HG03066 (cell line): ENCODE results near the gene ZFR.
"Not testable (repeated sequence)": the region's sequence is repeated elsewhere in the genome, so short reads cannot be mapped to it uniquely, and the experiment has no call there.

Source experiments
- ATAC-seq: cut with Tn5 transposase; IDR thresholded peaks from one replicate; pipeline ENCODE4 v1.9.1; 2021; ENCODE audit warnings: low read depth; ENCODE audit not compliant: unreplicated experiment

ZFR gene

GRCh38 chr5:32326216-32326772 lies 118.2 kb downstream of the ZFR start:
- no peak for ATAC-seq

- ATAC-seq, result no peak
Observed at GRCh38 chr5:32325616-32326015, 118.9 kb downstream of the ZFR start.

- peak; percentile 68 for ATAC-seq
Observed at GRCh38 chr5:32325062-32325461, 119.5 kb downstream of the ZFR start.

- no peak for ATAC-seq
Observed at GRCh38 chr5:32323741-32324140, 120.8 kb downstream of the ZFR start.

- no peak for ATAC-seq
Observed at GRCh38 chr5:32322882-32323281, 121.7 kb downstream of the ZFR start.

- ATAC-seq, result not testable (repeated sequence)
Observed at GRCh38 chr5:32321787-32322186, 122.8 kb downstream of the ZFR start.

GRCh38 chr5:32320576-32320975 lies 124.0 kb downstream of the ZFR start:
- ATAC-seq, result no peak

- ATAC-seq, result no peak
Observed at GRCh38 chr5:32319926-32320543, 124.5 kb downstream of the ZFR start.

- no peak for ATAC-seq
Observed at GRCh38 chr5:32319392-32319791, 125.1 kb downstream of the ZFR start.

GRCh38 chr5:32317041-32317440 lies 127.5 kb downstream of the ZFR start:
- ATAC-seq, result no peak

- ATAC-seq, result no peak
Observed at GRCh38 chr5:32315221-32316014, 129.1 kb downstream of the ZFR start.

GRCh38 chr5:32314658-32315057 lies 129.9 kb downstream of the ZFR start:
- ATAC-seq, result no peak

GRCh38 chr5:32314152-32314488 lies 130.4 kb downstream of the ZFR start:
- ATAC-seq, result not testable (repeated sequence)

- ATAC-seq, result peak; percentile 90
Observed at GRCh38 chr5:32312595-32313332, 131.8 kb downstream of the ZFR start, which contains the start of gene MTMR12. Gene MTMR12, minus strand, starts transcription at chr5:32312939. Its CDS starts 101 bp downstream, at chr5:32312838.

GRCh38 chr5:32312197-32312594 lies 132.3 kb downstream of the ZFR start:
- peak; percentile 28 for ATAC-seq

- ATAC-seq, result no peak
Observed at GRCh38 chr5:32311404-32312196, 132.9 kb downstream of the ZFR start.

GRCh38 chr5:32309761-32310160 lies 134.8 kb downstream of the ZFR start:
- no peak for ATAC-seq

- no peak for ATAC-seq
Observed at GRCh38 chr5:32308946-32309345, 135.6 kb downstream of the ZFR start.

GRCh38 chr5:32307769-32308194 lies 136.8 kb downstream of the ZFR start:
- ATAC-seq, result no peak

GRCh38 chr5:32304622-32305021 lies 139.9 kb downstream of the ZFR start:
- ATAC-seq, result no peak
